ENCODE results near the gene ASPG.

The ASPG gene

GRCh38 chr14:104040539-104040938 is 45.0 kb upstream of the ASPG start:
- Histone ChIP-seq H3K36me3 (ENCODE audit: control insufficient read depth in 2 of 2, insufficient read depth in 1 of 2, low read length in 2 of 2) (no peaks in the 10 kb centered on the region), H3K27ac (ENCODE audit: extremely low read depth, low read depth, low read length) (no peak overlapping the region), H3K4me1 (ENCODE audit: control insufficient read depth, insufficient read depth, low read length) (no peaks in the 10 kb centered on the region), H3K9me3 (ENCODE audit: control insufficient read depth, insufficient read depth, low read depth, low read length) (no peaks in the 10 kb centered on the region), H3K4me3 (ENCODE audit: low read depth, low read length) (no peak overlapping the region)
- CTCF ChIA-PET = no interaction called here
- TF ChIP-seq ZNF768 (tag by site-specific recombination; IDR thresholded peaks at IDR 0.05) (no peak), ZNF626 (tag by site-specific recombination; IDR thresholded peaks at IDR 0.05) (no peak), TRIM28 (IDR thresholded peaks at IDR 0.05; ENCODE audit: borderline replicate concordance, low read length) (no peak), YY1 (tag by site-specific recombination; IDR thresholded peaks at IDR 0.05) (no peak), ZNF600 (tag by site-specific recombination; IDR thresholded peaks at IDR 0.05) (no peak), ZNF792 (tag by site-specific recombination; IDR thresholded peaks at IDR 0.05) (no peak), ZIC2 (tag by site-specific recombination; IDR thresholded peaks at IDR 0.05) (no peak), KLF8 (tag by site-specific recombination; IDR thresholded peaks at IDR 0.05) (no peak), ATF2 (tag by site-specific recombination; IDR thresholded peaks at IDR 0.05; ENCODE audit: low read depth) (no peak), ZNF623 (tag by site-specific recombination; IDR thresholded peaks at IDR 0.05) (no peak), ZNF169 (tag by site-specific recombination; IDR thresholded peaks at IDR 0.05) (no peak), ZNF223 (tag by site-specific recombination; IDR thresholded peaks at IDR 0.05) (no peak), OSR2 (tag by site-specific recombination; IDR thresholded peaks at IDR 0.05) (no peak), PRDM6 (tag by site-specific recombination; IDR thresholded peaks at IDR 0.05) (no peak), ZNF747 (tag by site-specific recombination; IDR thresholded peaks at IDR 0.05) (no peak)
- POLR2A ChIA-PET = no interaction called here

- ChIA-PET CTCF (interaction anchor here (0.6 kb wide), 1 partner anchor 82 kb away, joined by 3 read pairs; no protein-coding TSS in a partner anchor), POLR2A (no interaction called here)
- no peaks in the 10 kb centered on the region for H3K9me3 ChIP-seq (ENCODE audit: control insufficient read depth, insufficient read depth, low read depth, low read length)
- no peaks in the 10 kb centered on the region for H3K4me1 ChIP-seq (ENCODE audit: control insufficient read depth, insufficient read depth, low read length)
- TF ChIP-seq ZNF548 (tag by site-specific recombination; IDR thresholded peaks at IDR 0.05) (no peak), ZBTB8A (tag by site-specific recombination; IDR thresholded peaks at IDR 0.05) (no peak), ZNF639 (tag by site-specific recombination; IDR thresholded peaks at IDR 0.05) (no peak), KLF10 (tag by site-specific recombination; IDR thresholded peaks at IDR 0.05) (no peak), ZNF768 (tag by site-specific recombination; IDR thresholded peaks at IDR 0.05) (no peak), ZNF600 (tag by site-specific recombination; IDR thresholded peaks at IDR 0.05) (no peak), GLI2 (tag by site-specific recombination; IDR thresholded peaks at IDR 0.05; ENCODE audit: borderline replicate concordance, low read depth) (no peak), ZNF677 (tag by site-specific recombination; IDR thresholded peaks at IDR 0.05) (no peak), ZBTB26 (tag by site-specific recombination; optimal IDR thresholded peaks at IDR 0.05) (no peak)
- H3K27ac ChIP-seq (ENCODE audit: extremely low read depth, low read depth, low read length) = no peak overlapping the region
- H3K36me3 ChIP-seq (ENCODE audit: control insufficient read depth in 2 of 2, insufficient read depth in 1 of 2, low read length in 2 of 2) = no peaks in the 10 kb centered on the region
- H3K4me3 ChIP-seq (ENCODE audit: low read depth, low read length) = no peak overlapping the region
These were observed 43.9 kb upstream of the ASPG start for GRCh38 chr14:104041430-104042104.

Data from HEK293 (cell line).